DND-41 (cell line): ENCODE measurements around the gene ELOVL5.
"Not testable (repeated sequence)": the region's sequence is repeated elsewhere in the genome, so short reads cannot be mapped to it uniquely, and the experiment has no call there.

Experiments used
- CTCF ChIP-seq: IDR thresholded peaks from 2 replicates; pipeline ENCODE4 v1.5.1; 2012; ENCODE audit warnings: borderline replicate concordance, low read length, moderate library complexity, mild to moderate bottlenecking; ENCODE audit not compliant: poor library complexity, severe bottlenecking; ENCODE audit errors: extremely low read depth
- EZH2 ChIP-seq: IDR thresholded peaks from 3 replicates; pipeline ENCODE4 v1.6.1; 2012; ENCODE audit warnings: borderline replicate concordance, low read depth, mild to moderate bottlenecking, moderate library complexity, low read length, inconsistent platforms; ENCODE audit not compliant: severe bottlenecking

- not testable (repeated sequence) for TF ChIP-seq CTCF, EZH2
These were observed 39.9 kb upstream of the ELOVL5 start for GRCh38 chr6:53388615-53389014.
